MM.1S (cell line): ENCODE data around the gene TMEM229B.

ENCODE experiments used
- DNase-seq: peaks from one replicate; pipeline ENCODE4 v3.0.0-alpha.2; 2015
- H2AFZ ChIP-seq: fragments of 300-600 bp; sonication (generic); 2 replicates; pipeline ENCODE4 v1.6.0; 2016; ENCODE audit warnings: antibody characterized with exemption, low read length
- H3F3A ChIP-seq: fragments of 300-600 bp; sonication (generic); 2 replicates; pipeline ENCODE4 v1.6.1; 2016; ENCODE audit warnings: mild to moderate bottlenecking, antibody characterized with exemption, low read length, moderate library complexity, mixed read lengths; ENCODE audit not compliant: insufficient read depth
- H3K27ac ChIP-seq: fragments of 300-600 bp; sonication (generic); 2 replicates; pipeline ENCODE4 v1.5.1; 2016; ENCODE audit warnings: mild to moderate bottlenecking, low read length
- H3K27me3 ChIP-seq: fragments of 300-600 bp; sonication (generic); replicated peaks from 2 replicates; pipeline ENCODE4 v1.6.0; 2016; ENCODE audit warnings: low read length; ENCODE audit not compliant: insufficient read depth
- H3K36me3 ChIP-seq: fragments of 300-600 bp; sonication (generic); replicated peaks from 2 replicates; pipeline ENCODE4 v1.6.1; 2016; ENCODE audit warnings: mild to moderate bottlenecking, low read length, mixed read lengths; ENCODE audit not compliant: insufficient read depth
- H3K4me1 ChIP-seq: fragments of 300-600 bp; sonication (generic); 2 replicates; pipeline ENCODE4 v1.6.1; 2016; ENCODE audit warnings: low read length, mixed read lengths
- H3K4me2 ChIP-seq: fragments of 300-600 bp; sonication (generic); 2 replicates; pipeline ENCODE4 v1.6.0; 2016; ENCODE audit warnings: low read depth, low read length
- H3K4me3 ChIP-seq: fragments of 300-600 bp; sonication (generic); 2 replicates; pipeline ENCODE4 v1.5.1; 2016; ENCODE audit warnings: low read length, mixed read lengths
- H3K79me2 ChIP-seq: fragments of 300-600 bp; sonication (generic); 2 replicates; pipeline ENCODE4 v1.6.1; 2016; ENCODE audit warnings: mixed run types, low read length, mixed read lengths
- H3K9ac ChIP-seq: fragments of 300-600 bp; sonication (generic); 2 replicates; pipeline ENCODE4 v1.6.1; 2016; ENCODE audit warnings: low read length, mixed read lengths
- H3K9me2 ChIP-seq: fragments of 300-600 bp; sonication (generic); replicated peaks from 2 replicates; pipeline ENCODE4 v1.6.1; 2016; ENCODE audit warnings: mild to moderate bottlenecking, low read length, mixed read lengths; ENCODE audit not compliant: insufficient read depth
- H3K9me3 ChIP-seq: fragments of 300-600 bp; sonication (generic); replicated peaks from 2 replicates; pipeline ENCODE4 v1.6.1; 2016; ENCODE audit warnings: mild to moderate bottlenecking, low read length, mixed read lengths; ENCODE audit not compliant: insufficient read depth
- H4K20me1 ChIP-seq: fragments of 300-600 bp; sonication (generic); 2 replicates; pipeline ENCODE4 v1.6.1; 2016; ENCODE audit warnings: mild to moderate bottlenecking, low read length, moderate library complexity, mixed read lengths; ENCODE audit not compliant: insufficient read depth
- CTCF ChIP-seq: fragments of 300-600 bp; sonication (generic); IDR thresholded peaks from 2 replicates; pipeline ENCODE4 v1.5.1; 2016; ENCODE audit warnings: antibody characterized with exemption, low read length, mixed read lengths
- EZH2 ChIP-seq: fragments of 300-600 bp; sonication (generic); optimal IDR thresholded peaks from 2 replicates; pipeline ENCODE3; 2017; ENCODE audit warnings: low read depth, mild to moderate bottlenecking, antibody characterized with exemption, low read length, mixed read lengths
- EZH2phosphoT487 ChIP-seq: fragments of 300-600 bp; sonication (generic); IDR thresholded peaks from 2 replicates; pipeline ENCODE4 v1.6.1; 2018; ENCODE audit warnings: antibody characterized with exemption, low read length

The TMEM229B gene

GRCh38 chr14:67429510-67430205, 58.9 kb downstream of the TMEM229B start:
- no peak for DNase-seq
- no peaks in the 10 kb centered on the region for H4K20me1 ChIP-seq
- TF ChIP-seq EZH2phosphoT487 (no peak), CTCF (no peak), EZH2 (no peak)
- H3K9me2 ChIP-seq = no peaks in the 10 kb centered on the region
- no peak overlapping the region for H3K27ac ChIP-seq
- no peaks in the 10 kb centered on the region for H3K79me2 ChIP-seq
- no peak overlapping the region for H3K9ac ChIP-seq
- no peak overlapping the region for H3K4me3 ChIP-seq
- H3K36me3 ChIP-seq = no peaks in the 10 kb centered on the region
- no peaks in the 10 kb centered on the region for H3K9me3 ChIP-seq
- H3F3A ChIP-seq = no peaks in the 10 kb centered on the region
- H3K4me1 ChIP-seq = 0 out of 2 replicates have a peak, but pooled peaks cover 6% of the 10 kb centered on the region
- no peak overlapping the region for H3K4me2 ChIP-seq
- H2AFZ ChIP-seq = no peak overlapping the region
- H3K27me3 ChIP-seq = no peaks in the 10 kb centered on the region

DNA sequence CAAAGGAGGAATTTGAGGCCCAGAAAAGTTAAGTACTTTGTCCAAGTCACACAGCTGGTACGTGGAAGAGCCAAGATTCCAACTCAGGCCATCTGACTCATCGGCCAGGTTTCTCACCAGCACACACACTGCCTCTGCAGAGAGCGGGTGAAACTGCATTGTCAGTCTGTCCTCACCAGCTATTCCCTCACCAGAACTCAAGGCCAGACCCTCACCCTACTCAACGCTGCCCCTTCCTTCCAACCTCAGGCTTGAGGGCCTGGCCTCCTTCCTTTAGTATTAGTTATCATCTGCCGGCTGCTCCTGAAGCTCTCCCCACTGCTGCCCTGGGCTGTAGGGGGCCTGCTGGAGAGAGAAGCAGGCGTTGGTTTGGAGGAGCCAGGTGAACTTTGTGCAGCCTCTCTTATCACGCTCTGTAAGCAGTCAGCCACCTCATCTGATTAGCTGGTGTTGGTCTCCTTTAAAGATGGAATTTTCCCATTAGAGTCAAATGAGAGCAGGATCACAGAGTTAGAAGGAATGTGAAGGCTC, 60.0 kb downstream of the TMEM229B start:
- H3K27me3 ChIP-seq = no peaks in the 10 kb centered on the region
- no peaks in the 10 kb centered on the region for H3K9me3 ChIP-seq
- H3K9me2 ChIP-seq = no peaks in the 10 kb centered on the region
- no peak overlapping the region for H3K27ac ChIP-seq
- H3K9ac ChIP-seq = no peak overlapping the region
- H3K4me2 ChIP-seq = no peak overlapping the region
- H3F3A ChIP-seq = no peaks in the 10 kb centered on the region
- TF ChIP-seq EZH2 (no peak), CTCF (no peak), EZH2phosphoT487 (no peak)
- no peaks in the 10 kb centered on the region for H3K36me3 ChIP-seq
- H3K4me1 ChIP-seq = 0 out of 2 replicates have a peak, but pooled peaks cover 6% of the 10 kb centered on the region
- H3K79me2 ChIP-seq = no peaks in the 10 kb centered on the region
- DNase-seq = no peak
- H4K20me1 ChIP-seq = no peaks in the 10 kb centered on the region
- H3K4me3 ChIP-seq = no peak overlapping the region
- H2AFZ ChIP-seq = no peak overlapping the region

- no peaks in the 10 kb centered on the region for H3K27me3 ChIP-seq
- peak; percentile 72 for DNase-seq
- no peak overlapping the region for H3K27ac ChIP-seq
- no peaks in the 10 kb centered on the region for H3K36me3 ChIP-seq
- peak overlapping the region; percentile 63; the same call in 1 of the 2 replicates for H3K4me2 ChIP-seq
- H3K79me2 ChIP-seq = no peaks in the 10 kb centered on the region
- H3K4me3 ChIP-seq = no peak overlapping the region
- no peaks in the 10 kb centered on the region for H4K20me1 ChIP-seq
- no peaks in the 10 kb centered on the region for H3K9me2 ChIP-seq
- 0 out of 2 replicates have a peak overlapping the region, but pooled peaks have one; percentile 53 for H2AFZ ChIP-seq
- no peak overlapping the region for H3K9ac ChIP-seq
- H3K4me1 ChIP-seq = 0 out of 2 replicates have a peak, but pooled peaks cover 6% of the 10 kb centered on the region
- H3K9me3 ChIP-seq = no peaks in the 10 kb centered on the region
- TF ChIP-seq EZH2 (no peak), EZH2phosphoT487 (no peak), CTCF (peak; percentile 59)
- H3F3A ChIP-seq = no peaks in the 10 kb centered on the region
Measured at GRCh38 chr14:67426983-67427606, 61.4 kb downstream of the TMEM229B start.
